ENCODE results near the gene PKLR.

PKLR gene

DNA sequence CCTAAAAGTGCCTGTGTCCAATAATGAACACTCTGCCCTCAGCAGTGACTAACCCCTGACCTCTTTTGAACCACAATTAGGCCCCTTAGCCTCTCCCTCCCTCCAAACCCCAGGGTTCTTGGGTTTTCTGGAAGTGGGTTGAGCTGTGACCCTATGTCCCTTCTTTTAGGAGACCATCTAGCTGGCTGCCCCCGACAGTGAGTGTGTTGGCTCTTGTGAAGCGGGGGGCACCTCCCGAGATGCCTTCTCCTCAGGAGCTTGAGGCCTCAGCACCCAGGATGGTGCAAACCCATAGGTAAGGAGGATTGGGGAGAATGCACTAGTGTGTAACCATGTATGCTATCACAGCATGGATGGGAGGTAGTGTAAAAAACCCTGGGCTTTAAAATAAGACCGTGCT, 26.7 kb upstream of the PKLR start:
- Mint-ChIP-seq H3K9me3 (no peaks in the 10 kb centered on the region), H3K36me3 (ENCODE audit: low read depth) (peaks cover 29% of the 10 kb centered on the region), H3K4me3 (peak overlapping the region; percentile 13), H3K27ac (peak overlapping the region; percentile 48), H3K27me3 (ENCODE audit: low read depth, poor library complexity) (peaks cover 3% of the 10 kb centered on the region), H3K4me1 (peaks cover 22% of the 10 kb centered on the region)
- no peak for DNase-seq
- TF ChIP-seq CTCF (IDR thresholded peaks at IDR 0.05), result no peak

DNA sequence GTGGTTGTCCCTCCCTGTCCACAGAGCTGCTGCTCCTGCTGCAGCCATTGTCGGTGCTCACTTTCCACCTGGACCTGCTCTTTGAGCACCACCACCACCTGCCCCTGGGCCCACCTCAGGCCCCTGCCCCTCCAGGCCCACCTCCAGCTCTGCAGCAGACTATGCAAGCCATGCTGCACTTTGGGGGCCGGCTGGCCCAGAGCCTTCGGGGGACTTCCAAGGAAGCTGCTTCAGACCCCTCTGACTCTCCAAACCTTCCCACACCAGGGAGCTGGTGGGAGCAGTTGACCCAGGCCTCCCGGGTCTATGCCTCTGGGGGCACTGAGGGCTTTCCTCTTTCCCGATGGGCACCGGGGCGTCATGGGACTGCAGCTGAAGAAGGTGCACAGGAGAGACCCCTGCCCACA, 25.4 kb upstream of the PKLR start:
- no peak for DNase-seq
- peak overlapping the region; percentile 8 for H3K4me3 Mint-ChIP-seq
- peaks cover 6% of the 10 kb centered on the region for H3K27me3 Mint-ChIP-seq (ENCODE audit: low read depth, poor library complexity)
- H3K27ac Mint-ChIP-seq, result no peak overlapping the region
- peaks cover 32% of the 10 kb centered on the region for H3K4me1 Mint-ChIP-seq
- H3K36me3 Mint-ChIP-seq (ENCODE audit: low read depth), result peaks cover 29% of the 10 kb centered on the region
- no peaks in the 10 kb centered on the region for H3K9me3 Mint-ChIP-seq
- TF ChIP-seq CTCF (IDR thresholded peaks at IDR 0.05), result no peak

GRCh38 chr1:155326020-155326526, 24.8 kb upstream of the PKLR start:
- H3K27me3 Mint-ChIP-seq (ENCODE audit: low read depth, poor library complexity), result peaks cover 4% of the 10 kb centered on the region
- peaks cover 25% of the 10 kb centered on the region for H3K36me3 Mint-ChIP-seq (ENCODE audit: low read depth)
- TF ChIP-seq CTCF (IDR thresholded peaks at IDR 0.05), result no peak
- no peak for DNase-seq
- peak overlapping the region; percentile 58 for H3K27ac Mint-ChIP-seq
- peak overlapping the region; percentile 92 for H3K4me3 Mint-ChIP-seq
- peaks cover 37% of the 10 kb centered on the region for H3K4me1 Mint-ChIP-seq
- no peaks in the 10 kb centered on the region for H3K9me3 Mint-ChIP-seq

DNA sequence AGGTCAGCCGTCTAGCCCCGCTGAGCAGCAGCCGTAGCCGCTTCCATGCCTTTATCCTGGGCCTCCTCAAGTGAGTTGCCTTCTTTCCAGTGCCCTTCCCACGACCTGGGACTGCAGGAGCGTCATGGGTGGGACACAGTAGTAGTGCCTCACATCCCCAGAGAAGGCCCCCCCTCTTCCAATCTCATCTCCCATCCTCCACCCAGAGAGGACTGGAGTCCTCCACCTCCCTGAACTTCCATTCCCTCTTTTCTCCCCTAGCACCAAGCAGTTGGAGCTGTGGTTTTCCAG, 24.3 kb upstream of the PKLR start:
- DNase-seq, result no peak
- Mint-ChIP-seq H3K27ac (no peak overlapping the region), H3K4me3 (peak overlapping the region; percentile 92), H3K27me3 (ENCODE audit: low read depth, poor library complexity) (peaks cover 7% of the 10 kb centered on the region), H3K4me1 (peaks cover 42% of the 10 kb centered on the region), H3K36me3 (ENCODE audit: low read depth) (peaks cover 20% of the 10 kb centered on the region), H3K9me3 (no peaks in the 10 kb centered on the region)
- TF ChIP-seq CTCF (IDR thresholded peaks at IDR 0.05), result no peak

DNA sequence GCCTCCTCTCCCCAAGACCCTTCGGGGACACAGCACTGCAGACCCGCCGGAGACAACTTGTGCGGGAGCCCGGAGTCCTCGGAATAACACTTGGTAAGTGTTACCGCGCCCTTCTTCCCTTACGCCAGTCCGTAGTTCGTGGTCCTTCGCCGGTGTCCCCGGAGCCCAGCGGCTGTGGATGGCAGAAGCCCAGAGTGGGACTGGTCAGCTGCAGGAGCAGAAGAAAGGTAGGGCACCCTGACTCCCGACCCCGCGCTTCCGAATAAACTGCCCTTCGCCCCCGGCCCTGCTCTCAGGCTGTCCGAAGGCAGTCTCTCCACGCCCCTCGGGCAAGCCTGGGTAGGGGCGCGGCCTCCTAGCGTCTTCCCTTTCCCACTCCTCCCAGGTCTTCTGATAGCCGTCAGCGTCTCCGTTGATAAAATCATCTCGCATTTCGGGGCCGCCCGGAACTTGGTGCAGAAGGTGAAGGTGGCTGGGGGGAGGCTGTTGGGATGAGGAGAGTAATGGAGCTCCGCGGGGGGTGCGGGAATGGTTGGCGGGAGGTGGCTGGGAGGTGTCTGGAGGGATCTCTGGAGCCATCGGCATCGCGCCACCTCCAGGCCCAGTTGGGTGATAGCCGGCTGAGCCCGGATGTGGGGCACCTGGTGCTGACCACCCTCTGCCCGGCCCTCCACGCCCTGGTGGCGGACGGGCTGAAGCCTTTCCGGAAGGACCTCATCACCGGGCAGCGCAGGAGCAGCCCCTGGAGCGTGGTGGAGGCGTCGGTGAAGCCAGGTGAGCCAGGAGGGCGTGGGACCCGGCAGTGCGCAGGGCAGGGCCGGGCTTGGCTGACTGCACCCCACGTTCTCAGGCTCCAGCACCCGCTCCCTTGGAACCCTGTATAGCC, 23.7 kb upstream of the PKLR start:
- no peaks in the 10 kb centered on the region for H3K9me3 Mint-ChIP-seq
- peak; percentile 72 for DNase-seq
- H3K27me3 Mint-ChIP-seq (ENCODE audit: low read depth, poor library complexity), result peaks cover 7% of the 10 kb centered on the region

More for the DNA sequence above, 23.7 kb upstream of the PKLR start:
- TF ChIP-seq CTCF (IDR thresholded peaks at IDR 0.05), result peak; percentile 40
- peaks cover 48% of the 10 kb centered on the region for H3K4me1 Mint-ChIP-seq
- peaks cover 16% of the 10 kb centered on the region for H3K36me3 Mint-ChIP-seq (ENCODE audit: low read depth)
- H3K27ac Mint-ChIP-seq, result peak overlapping the region; percentile 66
- peak overlapping the region; percentile 92 for H3K4me3 Mint-ChIP-seq

Data from nephron progenitor cell (in vitro differentiated cells).